ENCODE measurements around the gene PLEKHD1.
"Not testable (repeated sequence)": the region's sequence is repeated elsewhere in the genome, so short reads cannot be mapped to it uniquely, and the experiment has no call there.

The PLEKHD1 gene

GRCh38 chr14:69487771-69488170 lies 3.2 kb downstream of the PLEKHD1 start:
- no peak overlapping the region for H3K4me3 ChIP-seq (ENCODE audit: low read length)
- no peak for TF ChIP-seq CTCF (IDR thresholded peaks at IDR 0.05; ENCODE audit: insufficient read depth, low read depth, low read length, missing control alignments)
- DNase-seq (ENCODE audit: low read depth) = no peak

GRCh38 chr14:69489495-69489894 lies 5.0 kb downstream of the PLEKHD1 start:
- DNase-seq (ENCODE audit: low read depth) = no peak
- TF ChIP-seq CTCF (IDR thresholded peaks at IDR 0.05; ENCODE audit: insufficient read depth, low read depth, low read length, missing control alignments) = no peak
- no peak overlapping the region for H3K4me3 ChIP-seq (ENCODE audit: low read length)

- no peak for DNase-seq (ENCODE audit: low read depth)
- no peak for TF ChIP-seq CTCF (IDR thresholded peaks at IDR 0.05; ENCODE audit: insufficient read depth, low read depth, low read length, missing control alignments)
- no peak overlapping the region for H3K4me3 ChIP-seq (ENCODE audit: low read length)
Observed at GRCh38 chr14:69490219-69490918, 5.8 kb downstream of the PLEKHD1 start.

- DNase-seq (ENCODE audit: low read depth) = no peak
- TF ChIP-seq CTCF (IDR thresholded peaks at IDR 0.05; ENCODE audit: insufficient read depth, low read depth, low read length, missing control alignments) = no peak
- H3K4me3 ChIP-seq (ENCODE audit: low read length) = no peak overlapping the region
Observed at GRCh38 chr14:69491193-69491592, 6.7 kb downstream of the PLEKHD1 start.

- no peak for TF ChIP-seq CTCF (IDR thresholded peaks at IDR 0.05; ENCODE audit: insufficient read depth, low read depth, low read length, missing control alignments)
- DNase-seq (ENCODE audit: low read depth) = no peak
- no peak overlapping the region for H3K4me3 ChIP-seq (ENCODE audit: low read length)
Observed at GRCh38 chr14:69493038-69493437, 8.5 kb downstream of the PLEKHD1 start.

- DNase-seq (ENCODE audit: low read depth) = no peak
- no peak for TF ChIP-seq CTCF (IDR thresholded peaks at IDR 0.05; ENCODE audit: insufficient read depth, low read depth, low read length, missing control alignments)
- H3K4me3 ChIP-seq (ENCODE audit: low read length) = no peak overlapping the region
Observed at GRCh38 chr14:69493791-69494190, 9.3 kb downstream of the PLEKHD1 start.

- no peak overlapping the region for H3K4me3 ChIP-seq (ENCODE audit: low read length)
- no peak for DNase-seq (ENCODE audit: low read depth)
- no peak for TF ChIP-seq CTCF (IDR thresholded peaks at IDR 0.05; ENCODE audit: insufficient read depth, low read depth, low read length, missing control alignments)
Observed at GRCh38 chr14:69495341-69495921, 10.9 kb downstream of the PLEKHD1 start.

GRCh38 chr14:69497866-69498265 lies 13.3 kb downstream of the PLEKHD1 start:
- not testable (repeated sequence) for H3K4me3 ChIP-seq (ENCODE audit: low read length); DNase-seq (ENCODE audit: low read depth)

GRCh38 chr14:69498286-69498685 lies 13.8 kb downstream of the PLEKHD1 start:
- not testable (repeated sequence) for DNase-seq (ENCODE audit: low read depth); H3K4me3 ChIP-seq (ENCODE audit: low read length)

Measured in epithelial cell of esophagus (primary cell).